HUDEP-2 (cell line): ENCODE measurements around the gene ALPI.

Experiments
- DNase-seq, 76 experiments: peaks; one replicate each; lab custom pipeline; 2025; ENCODE audit not compliant: unreplicated experiment in 76 of 76; lab: John Stamatoyannopoulos, UW

Gene ALPI

DNA sequence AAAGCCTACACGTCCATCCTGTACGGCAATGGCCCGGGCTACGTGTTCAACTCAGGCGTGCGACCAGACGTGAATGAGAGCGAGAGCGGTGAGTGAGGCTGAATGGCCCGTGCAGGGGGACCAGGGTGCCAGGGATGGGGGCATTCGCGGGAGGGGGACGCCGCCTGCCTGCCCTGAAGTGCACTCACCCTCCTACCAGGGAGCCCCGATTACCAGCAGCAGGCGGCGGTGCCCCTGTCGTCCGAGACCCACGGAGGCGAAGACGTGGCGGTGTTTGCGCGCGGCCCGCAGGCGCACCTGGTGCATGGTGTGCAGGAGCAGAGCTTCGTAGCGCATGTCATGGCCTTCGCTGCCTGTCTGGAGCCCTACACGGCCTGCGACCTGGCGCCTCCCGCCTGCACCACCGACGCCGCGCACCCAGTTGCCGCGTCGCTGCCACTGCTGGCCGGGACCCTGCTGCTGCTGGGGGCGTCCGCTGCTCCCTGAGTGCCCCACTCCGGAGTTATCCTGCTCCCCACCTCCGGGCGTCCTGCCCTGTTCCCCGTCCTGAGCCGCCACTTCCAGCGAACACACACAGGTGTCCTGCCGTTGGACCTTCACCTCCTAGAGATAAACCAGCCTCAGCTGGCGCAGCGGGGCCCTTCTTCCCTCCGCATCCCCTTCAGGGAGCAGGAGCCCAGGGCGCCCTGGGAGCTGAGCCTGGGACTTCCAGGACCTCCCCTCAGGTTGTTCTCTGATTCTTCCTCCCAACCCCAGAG lies 2.9 kb downstream of the ALPI start:
- DNase-seq, result no peak

DNA sequence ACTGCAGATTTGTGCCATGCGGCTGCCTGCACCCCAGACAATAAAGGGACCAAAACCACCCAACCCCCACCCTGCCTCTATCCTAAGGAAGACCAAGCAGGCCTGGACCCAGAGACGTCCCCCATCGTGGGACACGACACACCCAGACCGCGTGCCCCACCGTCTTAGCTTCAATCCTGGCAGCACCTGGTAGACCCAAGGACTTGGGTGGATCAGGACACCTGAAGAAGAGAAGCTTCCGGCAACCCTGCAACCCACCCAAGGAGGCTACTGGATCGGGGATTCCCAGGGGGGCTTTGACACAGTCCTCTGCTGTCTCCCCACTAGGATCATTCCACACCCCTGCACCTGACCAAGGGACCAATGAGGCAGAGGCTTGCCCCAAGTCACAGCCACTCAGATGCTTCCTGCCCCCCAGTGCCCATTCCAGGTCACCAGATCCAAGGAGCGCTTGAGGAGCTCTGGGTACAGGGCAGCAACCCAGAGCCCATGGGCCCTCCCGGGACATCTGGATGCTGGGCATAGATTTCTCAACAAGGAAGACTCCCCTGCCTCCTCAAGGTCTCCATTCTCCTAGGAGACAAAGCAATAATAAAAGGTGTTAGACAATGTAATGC lies 3.6 kb downstream of the ALPI start:
- DNase-seq, result no peak

- no peak for DNase-seq
Observed at GRCh38 chr2:232460171-232460570, 4.2 kb downstream of the ALPI start.

DNA sequence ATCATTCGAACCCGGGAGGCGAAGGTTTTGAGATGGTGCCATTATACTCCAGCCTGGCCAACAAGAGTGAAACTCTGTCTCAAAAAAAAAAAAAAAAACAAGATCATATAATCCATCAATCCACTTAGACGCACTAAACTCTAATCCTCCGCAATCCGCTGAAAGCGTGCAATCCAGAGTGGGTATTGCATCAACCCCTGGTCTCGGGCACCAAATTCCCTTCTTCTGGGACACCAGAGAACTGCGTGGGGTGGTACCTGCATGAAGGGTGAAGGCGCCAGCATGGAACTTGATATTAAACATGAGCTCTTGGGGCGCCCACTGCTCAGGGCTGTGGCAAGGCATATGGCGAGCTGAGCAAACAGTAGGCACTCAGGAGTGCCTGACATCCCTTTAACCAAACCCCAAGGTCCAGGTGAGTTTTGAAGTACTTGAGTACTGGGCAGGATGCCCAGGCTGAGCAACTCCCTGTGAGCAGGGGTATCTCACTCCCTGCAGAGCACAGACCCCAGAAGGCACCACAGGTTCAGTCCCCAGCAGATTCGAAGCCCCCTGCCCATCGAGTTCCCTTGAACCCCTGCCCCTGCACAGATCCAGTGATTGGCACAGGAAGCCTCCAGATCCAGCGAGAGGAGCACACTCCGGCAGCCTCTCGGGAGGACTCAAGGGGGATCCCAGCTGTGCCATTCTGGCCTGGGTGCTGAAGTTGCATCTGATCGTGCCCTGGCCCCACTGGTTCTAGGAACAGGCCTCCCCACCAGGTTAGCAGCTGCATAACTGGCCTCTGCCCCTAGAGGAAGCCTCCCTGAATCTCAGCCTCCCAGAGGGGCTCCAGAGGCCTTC lies 8.0 kb downstream of the ALPI start:
- no peak for DNase-seq

GRCh38 chr2:232464544-232464885 lies 8.6 kb downstream of the ALPI start:
- DNase-seq, result no peak

GRCh38 chr2:232465061-232465460 lies 9.1 kb downstream of the ALPI start:
- no peak for DNase-seq

- no peak for DNase-seq
Observed at GRCh38 chr2:232466221-232466620, 10.3 kb downstream of the ALPI start.

GRCh38 chr2:232473467-232473890 lies 17.5 kb downstream of the ALPI start:
- no peak for DNase-seq

DNA sequence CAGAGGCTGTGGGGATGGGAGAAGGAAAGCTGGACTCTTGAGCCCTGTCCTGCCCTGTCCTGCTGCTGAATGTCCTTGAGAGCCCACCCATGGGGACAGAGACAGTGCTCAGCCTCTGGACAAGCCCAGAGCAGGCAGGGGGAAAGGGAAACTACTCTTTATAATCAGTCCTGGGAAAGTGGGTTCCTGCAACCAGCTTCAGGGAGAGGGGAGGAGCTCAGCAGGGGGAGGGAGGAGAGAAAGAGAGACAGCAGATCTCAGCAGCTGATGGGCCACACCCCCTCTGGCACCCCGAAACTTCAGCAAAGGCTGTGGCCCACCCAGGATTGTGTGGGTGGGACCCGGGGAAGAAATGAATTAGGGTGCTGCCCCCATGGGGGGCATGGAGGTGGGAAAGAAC lies 20.1 kb downstream of the ALPI start:
- DNase-seq, result no peak

DNA sequence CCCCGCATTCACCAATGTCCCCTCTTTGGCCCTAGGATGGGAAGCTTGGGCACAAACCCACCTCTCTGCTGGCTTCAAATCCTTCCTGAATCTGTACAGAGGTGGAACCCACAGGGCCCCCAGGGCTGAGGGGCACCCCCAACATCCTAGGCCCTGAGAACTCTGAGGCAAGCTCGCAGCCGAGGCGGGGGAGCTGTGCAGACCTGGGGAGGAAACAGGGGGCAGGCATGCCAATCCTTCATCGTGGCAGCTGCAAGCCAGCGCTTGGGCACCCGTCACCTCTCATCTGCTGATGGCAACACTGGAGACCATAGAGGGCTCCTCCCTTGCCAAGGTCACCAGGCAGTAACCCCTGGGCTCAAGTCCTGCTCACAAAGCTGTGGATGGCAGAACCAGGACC lies 20.8 kb downstream of the ALPI start:
- no peak for DNase-seq

GRCh38 chr2:232477751-232478510 lies 22.0 kb downstream of the ALPI start:
- no peak for DNase-seq

DNA sequence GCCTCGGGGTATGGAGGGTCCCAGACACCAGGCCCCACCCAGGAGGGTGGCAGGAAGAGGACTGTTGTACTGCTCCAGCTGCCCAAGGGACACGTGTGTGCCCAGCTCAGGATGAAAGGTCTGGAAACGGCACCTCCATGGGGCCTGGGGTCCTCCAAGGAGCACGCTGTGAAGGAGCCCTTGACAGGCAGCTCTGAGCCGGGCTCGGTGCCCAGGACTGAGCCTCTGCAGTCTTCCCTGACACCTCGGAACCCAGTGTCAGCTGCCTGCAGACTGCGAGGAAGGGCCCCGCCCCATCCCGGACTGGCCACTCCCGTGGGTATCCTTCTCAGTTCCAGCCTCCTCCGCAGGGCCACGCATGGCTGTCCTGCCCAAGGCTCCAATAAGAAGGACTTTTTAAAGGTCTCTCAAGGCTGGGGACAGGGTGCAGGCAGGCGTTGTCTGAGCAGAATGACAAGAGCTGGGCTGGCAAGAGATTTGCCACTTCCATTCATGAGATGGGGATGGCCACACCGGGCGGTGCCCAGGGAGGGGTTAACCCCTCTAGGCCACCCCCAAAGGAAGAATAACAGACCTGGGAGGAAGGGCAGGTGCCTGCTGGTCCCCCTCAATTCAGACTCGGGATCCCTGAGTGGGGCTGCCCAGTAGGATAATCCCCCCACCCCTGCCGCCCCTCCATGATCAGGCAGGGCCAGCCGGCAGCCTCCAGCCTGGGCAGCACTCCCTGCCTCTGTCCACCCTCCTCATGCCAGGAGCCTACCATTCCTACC lies 22.8 kb downstream of the ALPI start:
- DNase-seq, result no peak

DNA sequence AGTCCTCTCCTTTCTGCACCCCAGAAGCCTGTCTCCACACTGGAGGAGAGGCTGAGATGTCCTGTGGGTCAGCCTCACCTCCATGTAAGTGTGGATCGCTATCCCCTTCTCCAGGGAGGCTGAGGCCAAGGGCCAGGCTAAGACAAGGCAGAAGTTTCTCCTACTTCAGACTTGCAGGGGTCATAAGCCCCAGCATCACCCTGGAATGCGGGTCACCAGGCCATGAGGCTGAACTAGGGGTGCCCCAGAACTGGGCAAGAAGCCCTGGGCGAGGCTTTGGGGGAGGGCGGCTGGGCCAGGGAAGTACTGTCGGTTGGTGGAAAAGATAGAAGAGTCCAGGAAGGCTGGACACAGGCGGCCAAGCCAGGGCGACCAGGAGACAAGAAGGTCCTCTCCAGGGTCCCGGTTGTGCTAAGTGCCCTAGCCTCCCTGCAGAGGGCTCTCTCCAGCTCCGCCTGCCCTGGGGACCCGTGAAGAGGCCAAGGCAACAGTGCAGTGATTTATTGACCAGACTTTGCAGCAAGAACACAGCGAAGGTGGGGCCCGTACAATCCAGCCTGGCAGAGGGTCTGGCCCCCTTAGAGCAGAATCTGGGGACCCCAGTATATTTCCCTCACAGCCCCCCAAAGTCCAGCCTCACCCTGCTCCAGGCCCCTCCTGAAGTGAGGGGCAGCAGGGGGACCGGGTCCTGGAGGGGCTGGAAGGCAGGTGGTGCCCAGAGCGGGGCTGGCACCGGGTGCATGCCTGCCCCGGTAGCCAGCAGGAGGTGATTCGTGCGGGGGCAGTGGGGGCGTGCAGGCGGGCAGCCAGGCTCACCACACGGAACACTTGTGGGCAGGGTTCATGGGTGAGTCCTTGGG lies 23.6 kb downstream of the ALPI start:
- DNase-seq, result no peak

GRCh38 chr2:232480201-232481190 lies 24.5 kb downstream of the ALPI start:
- no peak for DNase-seq

GRCh38 chr2:232481322-232482140 lies 25.6 kb downstream of the ALPI start:
- no peak for DNase-seq

GRCh38 chr2:232482301-232483238 lies 26.6 kb downstream of the ALPI start:
- no peak for DNase-seq
